Testis (tissue), 2 donors: ENCODE data around the gene PXDC1.

Experiments
- POLR2A ChIP-seq: fragments of 450-650 bp; IDR thresholded peaks from one replicate; pipeline ENCODE4 v1.6.1; 2017; ENCODE audit warnings: antibody characterized with exemption, mild to moderate bottlenecking, moderate library complexity
- TF ChIP-seq, protein P1 (sequence below), 3 experiments: fragments of 450-650 bp in 2 of 3; fragments of 200-600 bp in 1 of 3; sonication (generic) in 1 of 3; IDR thresholded peaks; one replicate each; pipeline ENCODE4 v1.5.1; 2016 to 2019; ENCODE audit warnings: antibody characterized with exemption in 3 of 3, mild to moderate bottlenecking in 2 of 3, moderate library complexity in 1 of 3

- TF ChIP-seq, protein P1, sequence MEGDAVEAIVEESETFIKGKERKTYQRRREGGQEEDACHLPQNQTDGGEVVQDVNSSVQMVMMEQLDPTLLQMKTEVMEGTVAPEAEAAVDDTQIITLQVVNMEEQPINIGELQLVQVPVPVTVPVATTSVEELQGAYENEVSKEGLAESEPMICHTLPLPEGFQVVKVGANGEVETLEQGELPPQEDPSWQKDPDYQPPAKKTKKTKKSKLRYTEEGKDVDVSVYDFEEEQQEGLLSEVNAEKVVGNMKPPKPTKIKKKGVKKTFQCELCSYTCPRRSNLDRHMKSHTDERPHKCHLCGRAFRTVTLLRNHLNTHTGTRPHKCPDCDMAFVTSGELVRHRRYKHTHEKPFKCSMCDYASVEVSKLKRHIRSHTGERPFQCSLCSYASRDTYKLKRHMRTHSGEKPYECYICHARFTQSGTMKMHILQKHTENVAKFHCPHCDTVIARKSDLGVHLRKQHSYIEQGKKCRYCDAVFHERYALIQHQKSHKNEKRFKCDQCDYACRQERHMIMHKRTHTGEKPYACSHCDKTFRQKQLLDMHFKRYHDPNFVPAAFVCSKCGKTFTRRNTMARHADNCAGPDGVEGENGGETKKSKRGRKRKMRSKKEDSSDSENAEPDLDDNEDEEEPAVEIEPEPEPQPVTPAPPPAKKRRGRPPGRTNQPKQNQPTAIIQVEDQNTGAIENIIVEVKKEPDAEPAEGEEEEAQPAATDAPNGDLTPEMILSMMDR (IDR thresholded peaks at IDR 0.05): no peak
- no peak for TF ChIP-seq POLR2A
Observed at GRCh38 chr6:3771407-3772011, 20.0 kb upstream of the PXDC1 start.
